Activated T-cell treated with anti-CD3 and anti-CD28 coated beads, Interleukin-2, amount 50 U/mL, for 24 hours (primary cell): ENCODE results near the gene CDC6.

Experiments used
- DNase-seq: peaks from one replicate; pipeline ENCODE4 v3.0.0-alpha.2; 2020
- H3K27ac Mint-ChIP-seq: 2 replicates; pipeline ENCODE4 v1.8.0; 2020; ENCODE audit warnings: mild to moderate bottlenecking, mixed read lengths
- H3K27me3 Mint-ChIP-seq: 2 replicates; pipeline ENCODE4 v1.8.0; 2020; ENCODE audit warnings: mixed read lengths
- H3K36me3 Mint-ChIP-seq: 2 replicates; pipeline ENCODE4 v1.8.0; 2020; ENCODE audit warnings: low read depth, mixed read lengths
- H3K4me1 Mint-ChIP-seq: 2 replicates; pipeline ENCODE4 v1.8.0; 2020; ENCODE audit warnings: low read depth, mixed read lengths
- H3K4me3 Mint-ChIP-seq: 2 replicates; pipeline ENCODE4 v1.8.0; 2020; ENCODE audit warnings: mild to moderate bottlenecking, moderate library complexity, mixed read lengths
- H3K9me3 Mint-ChIP-seq: 2 replicates; pipeline ENCODE4 v1.8.0; 2020; ENCODE audit warnings: mixed read lengths

Gene CDC6

DNA sequence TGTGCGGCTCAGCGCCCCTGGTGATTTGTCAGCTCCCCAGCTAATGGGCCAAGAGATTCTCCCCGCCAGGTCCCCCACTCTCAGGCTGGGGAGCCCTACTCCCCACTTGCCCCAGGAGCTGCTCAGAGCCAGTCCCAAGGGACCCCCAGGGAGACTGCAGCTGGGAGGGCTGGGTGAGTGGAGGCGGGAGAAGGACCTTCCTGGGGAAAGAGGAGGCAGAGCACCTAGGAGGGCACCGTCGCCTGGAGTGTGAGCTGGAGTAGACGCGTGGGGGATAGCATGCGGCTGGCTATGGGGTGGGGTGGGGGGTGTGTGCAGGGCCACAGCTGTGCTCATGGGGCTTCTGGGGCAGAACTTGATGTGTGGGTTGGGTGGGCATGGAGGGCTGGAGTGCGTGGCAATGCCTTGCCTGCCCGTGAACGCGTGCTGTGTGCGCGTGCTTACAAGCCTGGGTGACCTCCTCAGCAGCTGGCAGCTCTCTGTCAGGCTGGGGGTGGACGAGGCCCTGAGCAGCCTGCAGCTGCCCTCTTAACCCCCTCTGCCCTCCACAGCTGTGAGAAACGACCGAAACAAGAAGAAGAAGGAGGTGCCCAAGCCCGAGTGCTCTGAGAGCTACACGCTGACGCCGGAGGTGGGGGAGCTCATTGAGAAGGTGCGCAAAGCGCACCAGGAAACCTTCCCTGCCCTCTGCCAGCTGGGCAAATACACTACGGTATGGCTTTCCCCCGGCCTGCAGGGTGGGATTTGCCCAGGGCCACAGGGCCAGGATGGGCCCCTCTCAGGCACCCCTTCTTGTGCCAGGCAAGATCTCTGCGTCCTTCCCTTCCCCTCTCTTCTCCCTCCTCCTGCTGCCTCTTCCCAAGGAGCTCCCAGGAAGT, 63.9 kb downstream of the CDC6 start:
- DNase-seq, result no peak
- peaks cover 67% of the 10 kb centered on the region for H3K36me3 Mint-ChIP-seq
- H3K9me3 Mint-ChIP-seq, result no peaks in the 10 kb centered on the region
- no peaks in the 10 kb centered on the region for H3K27me3 Mint-ChIP-seq
- H3K4me3 Mint-ChIP-seq, result no peak overlapping the region
- no peak overlapping the region for H3K27ac Mint-ChIP-seq
- peaks cover 50% of the 10 kb centered on the region for H3K4me1 Mint-ChIP-seq

DNA sequence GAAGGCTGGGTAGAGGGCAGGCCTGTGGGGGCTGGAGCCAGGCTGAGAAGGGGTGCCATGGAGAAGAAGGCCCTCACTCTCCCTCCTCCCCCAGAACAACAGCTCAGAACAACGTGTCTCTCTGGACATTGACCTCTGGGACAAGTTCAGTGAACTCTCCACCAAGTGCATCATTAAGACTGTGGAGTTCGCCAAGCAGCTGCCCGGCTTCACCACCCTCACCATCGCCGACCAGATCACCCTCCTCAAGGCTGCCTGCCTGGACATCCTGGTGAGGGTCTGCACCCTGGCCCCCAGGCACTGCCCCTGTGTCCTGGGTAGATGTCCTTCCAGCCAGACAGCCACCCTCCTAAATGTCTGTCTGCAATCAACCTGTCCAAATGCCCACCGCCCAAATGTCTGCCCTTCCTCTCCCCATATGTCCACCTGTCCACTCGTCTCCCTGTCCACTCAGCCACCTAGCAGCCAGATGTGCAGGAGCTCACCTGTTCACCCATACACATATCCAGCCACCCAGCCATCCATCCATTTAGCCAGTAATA, 64.6 kb downstream of the CDC6 start:
- peak overlapping the region; percentile 75 for H3K27ac Mint-ChIP-seq
- no peaks in the 10 kb centered on the region for H3K27me3 Mint-ChIP-seq
- H3K36me3 Mint-ChIP-seq, result peaks cover 69% of the 10 kb centered on the region
- H3K4me1 Mint-ChIP-seq, result peaks cover 43% of the 10 kb centered on the region
- no peak for DNase-seq
- no peaks in the 10 kb centered on the region for H3K9me3 Mint-ChIP-seq
- no peak overlapping the region for H3K4me3 Mint-ChIP-seq

- peaks cover 70% of the 10 kb centered on the region for H3K36me3 Mint-ChIP-seq
- peaks cover 38% of the 10 kb centered on the region for H3K4me1 Mint-ChIP-seq
- H3K4me3 Mint-ChIP-seq, result no peak overlapping the region
- H3K27me3 Mint-ChIP-seq, result no peaks in the 10 kb centered on the region
- H3K9me3 Mint-ChIP-seq, result no peaks in the 10 kb centered on the region
- peak overlapping the region; percentile 75 for H3K27ac Mint-ChIP-seq
- no peak for DNase-seq
Measured at GRCh38 chr17:40352779-40353394, 65.2 kb downstream of the CDC6 start.
